NCI-H2029 (cell line): Measurements from ENCODE around the gene CANX.
"Not testable (repeated sequence)": the region's sequence is repeated elsewhere in the genome, so short reads cannot be mapped to it uniquely, and the experiment has no call there.

ENCODE experiments used
- DNase-seq: peaks from one replicate; lab custom pipeline; 2025; lab: John Stamatoyannopoulos, UW

CANX gene

DNA sequence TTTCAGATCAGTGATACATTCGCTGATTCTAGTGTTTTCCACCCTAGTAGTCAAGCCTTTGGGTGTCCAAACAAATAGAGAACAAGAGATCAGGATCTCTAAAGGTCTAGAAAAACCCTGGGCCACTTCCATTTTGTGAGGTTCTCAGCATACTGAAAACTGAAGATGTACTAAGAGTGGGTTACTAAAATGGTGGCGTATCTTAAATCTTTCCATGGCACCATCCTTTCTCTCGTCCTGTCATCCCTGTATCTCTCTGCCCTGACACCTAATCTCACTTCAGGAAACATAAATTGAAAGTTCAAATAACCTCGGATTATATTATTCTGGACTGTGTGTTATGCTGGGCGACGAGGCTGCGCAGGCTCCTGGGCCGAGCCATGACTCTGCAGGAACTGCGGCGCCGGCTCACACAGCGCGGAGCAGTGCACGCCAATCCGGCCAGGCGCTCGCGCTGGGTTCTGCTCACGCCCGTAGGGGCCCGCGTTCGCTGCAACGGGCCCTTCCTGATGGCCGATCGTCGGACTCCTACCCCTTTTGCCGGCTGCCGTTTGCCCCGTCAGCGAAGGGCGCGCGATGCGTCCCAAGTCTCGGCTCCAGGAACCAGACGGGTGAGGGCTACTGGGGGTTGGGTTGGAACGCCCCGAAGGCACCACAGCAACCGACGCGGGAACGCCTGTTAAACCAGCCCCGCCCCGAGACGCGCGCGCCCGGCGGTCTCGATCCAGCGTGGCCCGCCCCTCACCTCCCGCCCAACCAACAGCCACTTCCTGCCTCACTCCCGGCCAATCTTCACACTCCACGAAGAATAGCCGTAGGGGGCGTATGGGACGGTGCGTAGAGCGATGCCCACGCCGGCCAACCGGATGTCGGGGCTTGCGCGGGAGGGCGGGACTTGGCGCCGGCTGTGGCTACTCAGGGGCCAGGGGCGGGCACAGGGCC is 503 bp upstream of the CANX start:
- DNase-seq, result peak; percentile 98

DNA sequence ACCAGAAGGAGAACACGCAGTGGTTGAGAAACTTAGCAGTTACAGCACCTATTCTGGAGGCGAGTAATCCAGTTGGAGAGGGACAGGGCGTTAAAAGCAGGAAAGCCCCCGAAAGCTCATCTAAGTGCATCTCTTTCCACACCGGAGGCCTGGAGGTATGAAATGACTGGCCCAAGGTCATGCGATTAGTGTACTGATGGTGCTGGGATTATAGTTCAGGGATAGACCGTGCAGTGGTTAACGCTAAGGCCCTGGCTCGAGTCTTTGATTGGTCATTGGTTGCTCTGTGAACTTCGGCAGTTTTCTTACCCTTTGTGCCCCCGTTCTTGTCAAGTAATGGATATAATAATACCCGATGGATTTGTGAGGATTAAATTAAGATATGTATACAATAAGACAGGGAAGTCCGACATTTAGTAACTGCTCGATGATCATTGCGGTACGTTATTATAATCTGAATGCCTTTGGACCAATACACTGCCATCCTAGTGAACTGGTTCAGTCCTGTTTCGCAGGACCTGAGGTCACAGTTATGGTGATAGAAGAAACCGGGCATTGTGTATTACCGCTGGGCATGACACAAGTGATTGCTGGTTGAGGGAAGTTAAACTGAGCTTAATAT is 960 bp downstream of the CANX start:
- peak; percentile 63 for DNase-seq

DNA sequence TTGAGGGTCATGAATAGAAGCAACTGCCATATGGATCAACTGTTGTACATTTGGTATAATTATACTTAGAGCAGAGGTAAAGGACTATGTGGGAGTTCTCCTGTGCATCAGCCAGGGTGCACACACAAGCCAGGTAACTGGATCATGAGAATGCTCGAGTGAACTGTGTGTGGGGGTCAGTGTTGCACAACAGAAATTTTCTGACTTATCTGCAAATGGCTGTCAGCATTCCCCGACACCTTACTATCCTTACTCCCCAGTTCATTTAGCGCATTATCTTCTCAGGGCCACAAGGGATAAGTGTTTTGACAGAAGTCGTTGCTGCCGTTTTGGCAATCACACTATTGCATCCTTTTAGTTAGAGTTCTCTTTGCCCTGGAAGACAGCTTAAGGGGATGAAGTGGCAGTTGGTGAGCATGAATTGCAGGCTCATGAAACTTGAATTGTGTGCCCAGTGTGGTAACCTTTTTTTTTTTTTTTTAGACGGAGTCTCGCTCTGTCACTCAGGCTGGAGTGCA is 1.7 kb downstream of the CANX start:
- DNase-seq, result no peak

DNA sequence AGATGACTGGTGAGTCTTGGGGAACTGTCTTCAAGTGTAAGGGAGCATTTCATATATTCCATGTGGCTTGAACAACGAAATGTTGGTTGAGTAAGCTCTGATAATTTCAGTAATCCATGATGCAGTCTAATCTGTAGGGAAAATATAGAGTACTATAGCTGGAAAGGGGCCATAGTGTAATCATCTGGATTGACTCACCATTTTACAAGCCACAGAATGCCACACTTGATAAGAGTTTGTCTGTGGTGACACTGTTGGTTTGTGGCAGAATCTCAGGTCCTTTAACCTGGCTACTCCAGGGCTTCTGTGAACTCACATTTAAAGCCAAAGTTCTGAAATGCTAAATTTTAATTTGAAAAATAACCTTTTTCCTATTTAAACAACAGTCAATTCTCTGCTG is 17.5 kb downstream of the CANX start:
- DNase-seq, result no peak

DNA sequence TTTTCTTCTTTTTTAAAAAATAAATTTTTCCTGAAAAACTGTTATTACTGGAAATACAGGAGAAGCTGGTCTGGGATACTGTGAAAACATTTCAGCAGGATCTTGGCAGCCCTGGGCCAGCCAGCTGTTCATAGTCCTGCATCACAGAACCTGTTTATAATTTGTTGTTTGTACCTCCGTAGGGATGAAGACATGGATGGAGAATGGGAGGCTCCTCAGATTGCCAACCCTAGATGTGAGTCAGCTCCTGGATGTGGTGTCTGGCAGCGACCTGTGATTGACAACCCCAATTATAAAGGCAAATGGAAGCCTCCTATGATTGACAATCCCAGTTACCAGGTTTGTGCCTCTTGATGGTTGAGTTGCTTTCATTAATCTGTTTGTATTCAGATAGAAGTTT is 21.5 kb downstream of the CANX start:
- DNase-seq, result no peak

DNA sequence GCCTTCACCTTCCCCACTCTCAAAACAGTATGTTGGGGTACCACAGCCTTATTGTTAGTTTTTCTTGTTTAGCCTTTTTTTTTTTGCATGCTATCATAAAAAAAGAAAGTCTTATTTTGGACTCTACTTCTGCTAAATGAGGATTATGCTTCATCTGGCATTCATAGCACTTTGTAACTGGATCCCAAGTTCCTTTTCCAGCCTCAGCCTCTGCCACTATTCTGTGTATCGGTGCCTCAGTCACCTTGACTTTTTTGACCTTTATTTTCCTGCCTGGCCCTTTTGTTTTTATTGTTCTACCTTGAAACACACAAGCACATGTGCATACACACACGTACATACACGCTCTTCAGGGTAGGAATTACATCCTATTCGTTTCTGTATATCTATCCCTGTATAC is 25.4 kb downstream of the CANX start:
- DNase-seq, result no peak

DNA sequence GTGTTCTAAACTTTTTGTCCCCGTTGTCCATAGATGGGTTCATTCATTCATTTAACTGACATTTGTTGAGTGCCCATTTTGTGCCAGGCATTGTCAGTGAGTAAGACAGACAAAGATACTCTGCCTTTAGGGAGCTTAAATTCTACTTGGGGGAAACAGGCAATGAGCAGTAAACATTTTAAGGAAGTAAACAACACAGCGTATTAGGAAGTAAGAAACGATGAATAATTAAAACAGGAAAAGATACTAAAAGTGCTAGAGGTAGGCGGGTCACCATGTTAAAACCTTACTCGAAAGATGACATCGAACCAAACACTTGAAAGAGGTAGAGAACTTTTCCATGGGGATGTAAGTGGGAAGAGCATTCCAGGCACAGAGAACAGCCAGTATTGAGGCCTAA is 28.3 kb downstream of the CANX start:
- no peak for DNase-seq

DNA sequence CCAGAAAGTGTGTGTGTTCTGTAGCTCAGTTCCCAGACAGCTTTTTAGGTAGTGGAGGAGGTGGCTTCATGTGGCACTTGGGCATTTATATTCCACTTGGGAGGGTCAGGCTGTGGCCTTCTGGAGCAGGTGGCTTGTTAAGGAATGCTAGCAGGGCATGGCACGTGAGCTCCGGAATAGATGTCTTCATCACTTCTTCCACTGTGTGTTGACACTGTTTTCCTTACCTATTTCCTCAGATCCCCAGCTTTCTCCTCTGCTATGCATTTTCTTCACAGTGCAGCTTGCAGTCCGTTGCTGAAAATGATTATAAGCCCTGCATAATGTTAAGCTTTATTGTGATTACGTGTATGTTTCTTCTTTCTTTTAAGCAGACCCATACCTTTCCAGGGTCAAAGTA is 30.5 kb downstream of the CANX start:
- no peak for DNase-seq

DNA sequence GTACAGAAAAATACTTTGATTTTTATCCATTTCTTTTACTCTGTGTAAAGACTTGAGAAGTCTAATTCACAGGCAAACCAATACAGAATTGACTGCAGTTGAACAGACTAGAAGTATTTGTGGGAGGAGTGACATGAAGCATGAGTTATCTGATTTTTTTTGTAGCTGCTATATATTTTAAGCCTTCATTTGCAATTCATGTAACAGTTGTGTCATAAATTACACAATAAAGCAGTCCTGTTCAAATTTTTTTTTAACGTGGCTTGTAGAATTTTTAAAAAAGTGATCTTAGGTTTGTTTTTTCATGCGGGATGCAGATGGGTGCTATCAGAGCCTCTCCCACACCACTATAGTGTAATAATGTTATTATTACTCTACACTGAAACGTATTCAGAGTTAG is 31.0 kb downstream of the CANX start:
- no peak for DNase-seq

DNA sequence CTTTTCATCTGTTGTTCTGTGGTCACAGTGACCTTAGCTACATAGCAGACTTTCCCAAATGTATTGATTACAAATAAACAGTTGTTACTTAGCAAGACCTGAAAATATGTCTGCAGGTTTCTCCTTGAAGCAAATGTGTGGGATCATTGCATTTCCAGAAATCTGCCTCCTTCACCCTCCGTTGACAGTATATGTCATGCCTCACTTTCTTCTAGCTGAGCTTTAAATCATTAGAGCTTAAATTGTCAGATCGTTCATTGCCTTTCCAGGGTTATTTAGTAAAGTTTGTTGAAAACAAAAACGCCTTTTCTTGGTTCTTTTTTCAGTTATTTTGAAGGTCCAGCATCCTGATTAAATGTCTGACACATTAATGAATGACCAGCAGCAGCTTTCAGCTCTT is 31.6 kb downstream of the CANX start:
- DNase-seq, result no peak

DNA sequence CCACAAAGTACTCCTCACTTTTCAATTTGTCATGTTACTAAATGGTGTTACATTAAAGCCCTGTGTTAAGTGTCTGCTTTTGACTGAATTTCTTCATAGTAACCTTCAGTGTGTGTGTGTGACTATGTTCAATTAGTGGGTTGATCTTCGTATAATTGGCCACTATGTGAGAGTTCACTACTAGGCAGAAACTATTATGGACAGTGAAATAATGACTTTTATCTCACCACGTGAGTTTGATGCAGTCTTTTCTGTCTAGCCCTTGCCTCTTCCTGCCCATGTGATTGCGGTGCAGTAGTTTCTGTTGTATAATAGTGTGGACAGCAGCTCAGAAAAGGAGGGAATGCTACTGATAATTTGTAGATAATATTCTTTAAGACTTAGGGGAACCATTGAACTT is 32.1 kb downstream of the CANX start:
- DNase-seq, result no peak

DNA sequence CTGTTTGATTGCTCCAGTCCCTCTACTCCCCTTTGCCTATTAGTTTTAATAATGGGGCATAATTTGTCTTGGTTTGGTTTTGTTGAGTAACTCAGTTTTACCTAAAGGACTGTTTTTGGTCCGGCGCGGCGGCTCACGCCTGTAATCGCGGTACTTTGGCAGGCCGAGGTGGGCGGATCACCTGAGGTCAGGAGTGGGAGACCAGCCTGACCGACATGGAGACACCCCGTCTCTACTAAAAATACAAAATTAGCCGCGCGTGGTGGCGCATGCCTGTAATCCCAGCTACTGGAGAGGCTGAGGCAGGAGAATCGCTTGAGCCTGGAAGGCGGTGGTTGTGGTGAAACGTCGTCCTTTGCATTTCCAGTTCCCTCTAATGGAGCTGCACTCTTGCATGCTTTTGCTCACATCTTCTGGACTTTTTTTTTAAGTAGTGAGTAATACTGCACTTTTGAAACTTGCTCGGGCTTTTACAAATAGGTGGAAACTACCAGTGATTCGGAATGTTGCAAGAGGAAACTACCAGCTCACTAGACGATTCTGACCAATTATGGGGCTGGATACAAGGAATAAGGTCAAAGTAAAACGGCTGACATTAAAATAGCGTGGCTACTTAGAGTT is 33.1 kb downstream of the CANX start:
- DNase-seq, result no peak

DNA sequence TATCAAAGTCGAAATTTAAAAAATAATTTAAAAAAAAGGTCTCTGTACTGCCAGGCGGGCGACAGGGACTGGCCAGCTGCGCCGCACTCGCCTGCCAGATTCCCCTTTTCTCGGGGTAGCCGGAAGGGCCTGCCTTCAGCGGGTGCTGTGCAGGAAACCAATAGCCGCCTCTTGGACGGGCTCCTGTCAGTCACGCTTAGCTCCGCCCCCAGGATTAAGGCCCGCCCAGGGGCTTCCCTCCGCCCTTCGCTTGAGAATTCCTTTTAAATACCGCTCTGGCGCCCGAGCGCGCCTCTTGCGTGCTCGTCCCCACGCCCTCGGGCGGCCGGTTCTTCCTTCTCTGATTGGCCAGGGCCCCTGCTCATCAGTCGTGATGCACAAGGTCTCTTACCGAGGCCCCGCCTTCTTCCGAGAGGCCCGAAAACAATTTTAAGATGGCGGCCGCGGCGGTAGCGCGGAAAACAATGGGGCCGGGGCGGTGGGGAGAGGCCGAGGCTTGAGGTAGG is 33.7 kb downstream of the CANX start, which contains the start of gene MAML1:
Gene MAML1, plus strand, starts transcription at position 411 of the 506 bp plus-strand sequence. CDS start 291 bp downstream, outside the sequence.
- peak; percentile 99 for DNase-seq

DNA sequence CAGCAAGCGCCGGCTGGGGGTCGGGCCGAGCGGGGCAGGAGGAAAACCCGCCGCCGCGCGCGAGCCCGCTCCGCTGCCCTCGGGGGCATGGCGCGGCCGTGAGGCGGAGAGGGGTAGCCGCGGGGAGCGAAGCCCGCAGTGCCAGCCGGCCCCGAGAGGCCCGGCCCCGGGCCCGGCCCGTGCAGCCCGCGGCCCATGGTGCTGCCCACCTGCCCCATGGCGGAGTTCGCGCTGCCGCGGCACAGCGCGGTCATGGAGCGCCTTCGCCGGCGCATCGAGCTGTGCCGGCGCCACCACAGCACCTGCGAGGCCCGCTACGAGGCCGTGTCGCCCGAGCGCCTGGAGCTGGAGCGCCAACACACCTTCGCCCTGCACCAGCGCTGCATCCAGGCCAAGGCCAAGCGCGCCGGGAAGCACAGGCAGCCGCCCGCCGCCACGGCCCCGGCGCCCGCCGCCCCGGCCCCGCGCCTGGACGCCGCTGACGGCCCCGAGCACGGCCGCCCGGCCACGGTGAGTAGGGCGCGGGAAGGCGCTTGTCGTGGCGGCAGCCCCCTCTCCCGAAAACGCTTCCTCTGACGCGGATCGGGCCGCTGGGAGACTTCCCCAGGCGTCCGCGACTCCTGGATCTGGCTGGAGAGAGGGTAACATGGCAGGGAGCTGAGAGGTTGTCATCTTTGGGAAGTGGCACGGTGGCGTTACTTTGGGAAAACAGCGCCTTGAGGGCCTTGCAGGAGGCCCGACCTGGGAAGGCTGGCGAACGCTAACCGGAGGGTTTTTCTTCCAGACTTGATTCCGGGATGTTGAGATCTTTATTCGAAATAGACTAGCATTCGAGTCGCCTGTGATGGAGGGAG is 34.4 kb downstream of the CANX start:
- DNase-seq, result peak; percentile 16

DNA sequence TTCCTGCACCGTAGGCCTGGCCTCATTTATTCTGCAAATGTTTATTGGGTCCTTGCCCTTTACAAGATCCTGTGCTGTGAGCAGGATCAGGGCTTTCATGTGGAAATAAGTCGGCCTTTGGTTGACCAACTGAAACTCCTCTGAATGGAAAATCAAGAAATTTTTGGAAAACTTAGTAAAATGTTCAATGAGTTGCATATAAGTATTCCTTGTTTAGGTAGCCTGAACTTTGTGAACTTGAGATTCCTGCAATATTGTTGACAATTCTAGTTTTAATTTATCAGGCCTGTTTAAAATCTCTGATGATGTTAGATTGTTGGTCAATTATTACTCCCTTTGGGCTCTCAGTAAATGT is 35.0 kb downstream of the CANX start:
- no peak for DNase-seq

DNA sequence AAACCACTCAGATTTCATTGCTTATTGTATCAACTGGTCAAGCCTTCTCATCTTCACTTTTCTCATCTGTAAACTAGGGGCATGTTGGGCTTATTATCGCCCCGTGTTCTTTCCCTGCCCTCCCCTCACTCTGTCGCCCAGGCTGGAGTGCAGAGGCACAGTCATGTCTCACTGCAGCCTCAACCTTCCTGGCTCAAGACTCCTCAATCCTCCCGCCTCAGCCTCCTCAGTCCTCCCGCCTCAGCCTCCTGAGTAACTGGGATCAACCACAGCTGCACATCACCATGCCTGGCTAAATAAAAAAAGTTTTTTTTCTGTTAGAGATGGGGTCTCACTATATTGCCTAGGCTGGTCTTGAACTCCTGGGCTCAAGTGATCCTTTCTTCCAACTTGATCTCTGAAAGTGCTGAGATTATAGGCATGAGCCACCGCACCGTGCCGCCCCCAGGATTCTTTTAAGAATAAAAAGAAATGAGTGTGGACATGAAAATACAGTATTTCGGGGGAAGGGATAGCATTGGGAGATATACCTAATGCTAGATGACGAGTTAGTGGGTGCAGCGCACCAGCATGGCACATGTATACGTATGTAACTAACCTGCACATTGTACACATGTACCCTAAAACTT is 35.9 kb downstream of the CANX start:
- no peak for DNase-seq

DNA sequence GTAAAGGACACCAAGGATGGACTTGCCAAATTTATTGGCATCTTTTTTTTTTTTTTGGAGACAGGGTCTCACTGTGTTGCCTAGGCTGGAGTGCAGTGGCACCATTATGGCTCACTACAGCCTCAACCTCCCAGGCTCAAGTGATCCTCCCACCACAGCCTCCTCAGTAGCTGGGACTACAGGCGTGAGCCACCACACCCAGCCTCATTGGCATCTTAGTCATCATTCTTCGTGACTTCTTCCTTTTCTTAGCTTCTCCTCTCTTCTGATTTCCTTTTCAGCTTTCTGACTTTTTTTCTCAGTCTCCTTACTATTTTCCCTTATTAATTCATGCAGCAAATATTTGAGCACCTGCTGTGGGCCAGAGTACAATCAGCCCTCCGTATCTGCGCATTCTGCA is 40.0 kb downstream of the CANX start:
- DNase-seq, result no peak

DNA sequence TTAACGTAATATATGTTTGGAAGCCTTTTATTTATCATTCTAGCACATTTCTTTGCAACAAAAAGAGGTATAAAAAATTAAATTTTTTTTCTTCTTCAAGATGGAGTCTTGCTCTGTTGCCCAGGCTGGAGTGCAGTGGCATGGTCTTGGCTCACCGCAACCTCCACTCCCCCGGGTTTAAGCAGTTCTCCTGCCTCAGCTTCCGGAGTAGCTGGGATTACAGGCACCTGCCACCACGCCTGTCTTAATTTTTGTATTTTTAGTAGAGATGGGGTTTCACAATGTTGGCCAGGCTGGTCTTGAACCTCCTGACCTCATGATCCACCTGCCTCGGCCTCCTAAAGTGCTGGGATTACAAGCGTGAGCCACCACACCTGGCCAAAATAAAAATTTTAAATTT is 45.3 kb downstream of the CANX start:
- not testable (repeated sequence) for DNase-seq

DNA sequence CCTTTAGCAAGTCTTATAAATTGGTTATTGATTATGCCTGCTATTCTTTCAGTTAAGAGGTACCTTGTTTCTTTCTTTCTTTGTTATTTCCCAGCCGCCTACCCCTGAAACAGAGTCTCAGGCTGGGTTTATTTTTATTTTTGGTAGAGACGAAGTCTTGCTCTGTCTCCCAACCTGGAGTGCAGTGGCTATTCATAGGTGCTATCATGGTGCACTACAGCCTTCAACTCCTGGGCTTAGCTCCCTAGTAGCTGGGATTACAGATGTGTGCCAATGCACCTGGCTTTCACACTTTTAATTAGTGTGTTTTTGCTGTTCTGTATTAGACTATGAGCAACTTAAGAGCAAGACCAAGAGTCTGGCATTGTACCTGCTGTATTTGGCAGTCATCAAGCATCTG is 48.1 kb downstream of the CANX start:
- DNase-seq, result peak; percentile 11

DNA sequence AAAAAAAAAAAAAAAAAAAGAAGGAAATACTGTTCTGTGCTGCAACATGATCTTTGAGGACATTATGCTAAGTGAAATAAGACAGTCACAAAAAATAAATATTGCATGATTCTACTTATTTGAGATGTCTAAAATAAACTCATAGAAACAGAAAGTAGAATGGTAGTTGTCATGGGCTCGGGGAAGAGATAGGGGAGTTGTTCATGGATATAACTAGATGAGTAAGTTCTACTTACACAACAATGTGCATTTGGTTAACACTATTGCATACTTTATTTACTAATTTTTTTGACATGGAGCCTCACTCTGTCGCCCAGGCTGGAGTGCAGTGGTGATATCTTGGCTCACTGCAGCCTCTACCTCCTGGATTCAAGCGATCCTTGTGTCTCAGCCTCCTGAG is 49.0 kb downstream of the CANX start:
- DNase-seq, result no peak

DNA sequence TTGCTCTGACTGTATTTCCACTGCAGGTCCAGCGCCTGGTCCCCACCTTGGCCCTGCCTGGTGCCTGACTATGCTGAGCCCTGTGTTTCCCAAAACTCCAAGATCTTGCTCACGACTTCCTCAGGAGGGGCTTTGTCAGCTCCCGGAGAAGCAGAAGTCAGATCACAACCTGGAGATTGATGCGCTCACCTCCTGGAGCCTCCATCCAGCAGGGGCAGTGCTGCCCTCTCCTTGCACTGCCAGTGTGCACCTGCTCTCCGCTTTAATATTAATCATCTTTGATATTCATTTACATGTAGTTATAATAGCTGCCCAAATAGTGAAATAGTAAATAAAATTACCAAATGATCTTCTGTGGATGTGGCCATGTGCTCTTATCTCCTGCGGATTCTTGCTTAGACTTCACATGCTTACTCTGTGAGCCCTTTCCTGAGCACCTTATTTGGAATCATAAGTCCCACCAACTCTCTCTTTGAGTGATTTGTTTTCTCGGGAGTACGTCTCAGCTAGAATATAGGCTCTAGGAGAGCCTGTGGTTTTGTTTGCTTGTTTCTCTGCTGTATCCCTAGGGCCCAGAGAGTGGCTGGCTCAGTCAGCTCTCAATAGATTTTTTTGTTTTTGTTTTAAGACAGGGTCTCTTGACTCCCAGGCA is 51.2 kb downstream of the CANX start:
- no peak for DNase-seq
